Measurements from ENCODE around the gene YKT6.

GRCh38 chr7:44249639-44250234 is 49.0 kb downstream of the YKT6 start:
- TF ChIP-seq CTCF (IDR thresholded peaks at IDR 0.05; ENCODE audit: low read depth, low read length) (no peak), EZH2phosphoT487 (IDR thresholded peaks at IDR 0.05; ENCODE audit: low read depth) (no peak)
